Measurements from ENCODE around the gene ITGA4. TPM values are rescaled to one million over a fixed set of nuclear protein-coding genes. Genes with fewer than 3 reads are reported as not detected.

Gene ITGA4
- total RNA-seq, 1 donor from 2014 or later: 20.0 TPM

GRCh38 chr2:181563101-181563692 is 106.0 kb downstream of the ITGA4 start:
- H3K27me3 ChIP-seq (ENCODE audit: insufficient read depth, low read length): no peaks in the 10 kb centered on the region
- H3K9me3 ChIP-seq (ENCODE audit: insufficient read depth, low read depth, low read length): no peaks in the 10 kb centered on the region
- no peak overlapping the region for H3K4me3 ChIP-seq (ENCODE audit: insufficient read depth, low read depth, low read length)
- no peak overlapping the region for H3K27ac ChIP-seq (ENCODE audit: low read depth, low read length)
- DNase-seq (ENCODE audit: low read depth) (no peak), FAIRE-seq (no peak)
- no peaks in the 10 kb centered on the region for H3K4me1 ChIP-seq (ENCODE audit: insufficient read depth, low read length)
- H3K4me3 Mint-ChIP-seq (ENCODE audit: unreplicated experiment): no peak overlapping the region
- no peaks in the 10 kb centered on the region for H4K20me1 ChIP-seq (ENCODE audit: insufficient read depth, low read length)
- no peak overlapping the region for H2AFZ ChIP-seq (ENCODE audit: low read depth, low read length)
- no peaks in the 10 kb centered on the region for H3K36me3 ChIP-seq (ENCODE audit: insufficient read depth, low read length)
- H3K9ac ChIP-seq (ENCODE audit: low read length): no peak overlapping the region
- TF ChIP-seq CTCF (IDR thresholded peaks at IDR 0.05; ENCODE audit: insufficient read depth, low read depth, low read length): no peak
- TF ChIP-seq EZH2 (IDR thresholded peaks at IDR 0.05; ENCODE audit: insufficient read depth, low read length): no peak
- no peaks in the 10 kb centered on the region for H3K9me3 Mint-ChIP-seq (ENCODE audit: unreplicated experiment)
- H3K27me3 Mint-ChIP-seq (ENCODE audit: low read depth, unreplicated experiment): peaks cover 1% of the 10 kb centered on the region
- no peaks in the 10 kb centered on the region for H3K36me3 Mint-ChIP-seq (ENCODE audit: low read depth, unreplicated experiment)
- H3K4me2 ChIP-seq (ENCODE audit: low read length): no peak overlapping the region
- H3K4me1 Mint-ChIP-seq (ENCODE audit: low read depth, unreplicated experiment): no peaks in the 10 kb centered on the region
- no peaks in the 10 kb centered on the region for H3K79me2 ChIP-seq (ENCODE audit: insufficient read depth, low read length)
- H3K27ac Mint-ChIP-seq (ENCODE audit: unreplicated experiment): no peak overlapping the region

- FAIRE-seq (no peak), DNase-seq (ENCODE audit: low read depth) (no peak)
- no peak overlapping the region for H3K4me3 ChIP-seq (ENCODE audit: insufficient read depth, low read depth, low read length)
- H3K36me3 ChIP-seq (ENCODE audit: insufficient read depth, low read length): no peaks in the 10 kb centered on the region
- no peaks in the 10 kb centered on the region for H3K9me3 Mint-ChIP-seq (ENCODE audit: unreplicated experiment)
- no peaks in the 10 kb centered on the region for H3K27me3 ChIP-seq (ENCODE audit: insufficient read depth, low read length)
- TF ChIP-seq CTCF (IDR thresholded peaks at IDR 0.05; ENCODE audit: insufficient read depth, low read depth, low read length): no peak
- no peak for TF ChIP-seq EZH2 (IDR thresholded peaks at IDR 0.05; ENCODE audit: insufficient read depth, low read length)
- H3K9ac ChIP-seq (ENCODE audit: low read length): no peak overlapping the region
- H3K4me1 Mint-ChIP-seq (ENCODE audit: low read depth, unreplicated experiment): no peaks in the 10 kb centered on the region
- no peaks in the 10 kb centered on the region for H3K79me2 ChIP-seq (ENCODE audit: insufficient read depth, low read length)
- no peak overlapping the region for H3K4me2 ChIP-seq (ENCODE audit: low read length)
- H3K27ac ChIP-seq (ENCODE audit: low read depth, low read length): no peak overlapping the region
- no peaks in the 10 kb centered on the region for H3K4me1 ChIP-seq (ENCODE audit: insufficient read depth, low read length)
- no peak overlapping the region for H2AFZ ChIP-seq (ENCODE audit: low read depth, low read length)
- peaks cover 6% of the 10 kb centered on the region for H3K27me3 Mint-ChIP-seq (ENCODE audit: low read depth, unreplicated experiment)
- H3K4me3 Mint-ChIP-seq (ENCODE audit: unreplicated experiment): no peak overlapping the region
- H4K20me1 ChIP-seq (ENCODE audit: insufficient read depth, low read length): no peaks in the 10 kb centered on the region
- H3K36me3 Mint-ChIP-seq (ENCODE audit: low read depth, unreplicated experiment): no peaks in the 10 kb centered on the region
- H3K9me3 ChIP-seq (ENCODE audit: insufficient read depth, low read depth, low read length): no peaks in the 10 kb centered on the region
- no peak overlapping the region for H3K27ac Mint-ChIP-seq (ENCODE audit: unreplicated experiment)
These were observed 109.3 kb downstream of the ITGA4 start for GRCh38 chr2:181566334-181567032.

GRCh38 chr2:181570059-181570458 is 112.9 kb downstream of the ITGA4 start:
- Mint-ChIP-seq H3K36me3 (ENCODE audit: low read depth, unreplicated experiment) (no peaks in the 10 kb centered on the region), H3K27me3 (ENCODE audit: low read depth, unreplicated experiment) (peaks cover 10% of the 10 kb centered on the region), H3K9me3 (ENCODE audit: unreplicated experiment) (no peaks in the 10 kb centered on the region), H3K4me3 (ENCODE audit: unreplicated experiment) (no peak overlapping the region), H3K4me1 (ENCODE audit: low read depth, unreplicated experiment) (no peaks in the 10 kb centered on the region), H3K27ac (ENCODE audit: unreplicated experiment) (no peak overlapping the region)
- FAIRE-seq (no peak), DNase-seq (ENCODE audit: low read depth) (no peak)
- no peaks in the 10 kb centered on the region for H4K20me1 ChIP-seq (ENCODE audit: insufficient read depth, low read length)
- H3K9ac ChIP-seq (ENCODE audit: low read length): no peak overlapping the region
- H3K4me1 ChIP-seq (ENCODE audit: insufficient read depth, low read length): no peaks in the 10 kb centered on the region
- no peak overlapping the region for H2AFZ ChIP-seq (ENCODE audit: low read depth, low read length)
- no peaks in the 10 kb centered on the region for H3K79me2 ChIP-seq (ENCODE audit: insufficient read depth, low read length)
- TF ChIP-seq CTCF (IDR thresholded peaks at IDR 0.05; ENCODE audit: insufficient read depth, low read depth, low read length) (no peak), EZH2 (IDR thresholded peaks at IDR 0.05; ENCODE audit: insufficient read depth, low read length) (no peak)
- no peak overlapping the region for H3K4me3 ChIP-seq (ENCODE audit: insufficient read depth, low read depth, low read length)
- H3K4me2 ChIP-seq (ENCODE audit: low read length): no peak overlapping the region
- no peak overlapping the region for H3K27ac ChIP-seq (ENCODE audit: low read depth, low read length)
- peaks cover 1% of the 10 kb centered on the region for H3K27me3 ChIP-seq (ENCODE audit: insufficient read depth, low read length)
- no peaks in the 10 kb centered on the region for H3K36me3 ChIP-seq (ENCODE audit: insufficient read depth, low read length)
- no peaks in the 10 kb centered on the region for H3K9me3 ChIP-seq (ENCODE audit: insufficient read depth, low read depth, low read length)
